RKO (cell line): ENCODE results near the gene PIK3AP1.
A peak's percentile ranks its signal among the peaks of the same experiment; 100 is the strongest.
"Not testable (repeated sequence)": the region's sequence is repeated elsewhere in the genome, so short reads cannot be mapped to it uniquely, and the experiment has no call there.

ENCODE experiments used
- DNase-seq: peaks from one replicate; pipeline ENCODE4 v3.0.0-alpha.2; 2016; ENCODE audit warnings: low spot score

PIK3AP1 gene

GRCh38 chr10:96721207-96721572 is 876 bp upstream of the PIK3AP1 start:
- no peak for DNase-seq

- DNase-seq: peak; percentile 66
Measured at GRCh38 chr10:96719850-96720421, 378 bp downstream of the PIK3AP1 start.

GRCh38 chr10:96719200-96719599 is 1.1 kb downstream of the PIK3AP1 start:
- no peak for DNase-seq

- no peak for DNase-seq
Measured at GRCh38 chr10:96718304-96718990, 1.9 kb downstream of the PIK3AP1 start.

GRCh38 chr10:96716390-96716789 is 3.9 kb downstream of the PIK3AP1 start:
- no peak for DNase-seq

GRCh38 chr10:96714746-96715255 is 5.5 kb downstream of the PIK3AP1 start:
- DNase-seq: no peak

- peak; percentile 81 for DNase-seq
Measured at GRCh38 chr10:96714031-96714590, 6.2 kb downstream of the PIK3AP1 start.

GRCh38 chr10:96712662-96713271 is 7.5 kb downstream of the PIK3AP1 start:
- DNase-seq: no peak

GRCh38 chr10:96711048-96711728 is 9.1 kb downstream of the PIK3AP1 start:
- no peak for DNase-seq

GRCh38 chr10:96709525-96709924 is 10.8 kb downstream of the PIK3AP1 start:
- no peak for DNase-seq

GRCh38 chr10:96708996-96709395 is 11.3 kb downstream of the PIK3AP1 start:
- DNase-seq: no peak

GRCh38 chr10:96708456-96708855 is 11.9 kb downstream of the PIK3AP1 start:
- DNase-seq: no peak

GRCh38 chr10:96706331-96706853 is 13.9 kb downstream of the PIK3AP1 start:
- DNase-seq: no peak

GRCh38 chr10:96705134-96705533 is 15.2 kb downstream of the PIK3AP1 start:
- DNase-seq: no peak

GRCh38 chr10:96704563-96704962 is 15.8 kb downstream of the PIK3AP1 start:
- DNase-seq: no peak

- DNase-seq: no peak
Measured at GRCh38 chr10:96703358-96703757, 17.0 kb downstream of the PIK3AP1 start.

GRCh38 chr10:96701265-96701664 is 19.0 kb downstream of the PIK3AP1 start:
- no peak for DNase-seq

- no peak for DNase-seq
Measured at GRCh38 chr10:96700374-96701099, 19.8 kb downstream of the PIK3AP1 start.

- DNase-seq: no peak
Measured at GRCh38 chr10:96699613-96700012, 20.7 kb downstream of the PIK3AP1 start.

- DNase-seq: not testable (repeated sequence)
Measured at GRCh38 chr10:96698305-96698704, 22.0 kb downstream of the PIK3AP1 start.

- no peak for DNase-seq
Measured at GRCh38 chr10:96697438-96697837, 22.9 kb downstream of the PIK3AP1 start.
